ENCODE results near the gene IL31RA.

IL31RA gene

DNA sequence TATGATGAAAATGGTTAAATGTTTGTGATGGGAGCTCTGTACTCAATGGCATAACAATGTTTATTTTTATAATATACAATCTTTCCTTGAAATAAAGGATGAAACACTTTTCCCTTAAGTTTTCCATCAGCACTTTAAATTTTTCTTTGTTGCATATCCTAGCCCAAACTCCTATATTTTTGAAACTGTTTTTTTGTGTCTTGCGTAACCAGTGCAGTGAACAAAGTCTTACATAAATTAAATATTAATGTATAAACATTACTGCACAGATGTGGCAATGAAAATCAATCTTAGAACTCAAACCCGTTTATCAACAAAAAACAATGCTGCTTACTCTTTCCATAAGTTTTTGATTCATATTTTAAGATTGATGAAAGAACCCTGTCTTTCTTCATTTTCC lies 34.1 kb upstream of the IL31RA start (continued):
- TF ChIP-seq, protein P1, sequence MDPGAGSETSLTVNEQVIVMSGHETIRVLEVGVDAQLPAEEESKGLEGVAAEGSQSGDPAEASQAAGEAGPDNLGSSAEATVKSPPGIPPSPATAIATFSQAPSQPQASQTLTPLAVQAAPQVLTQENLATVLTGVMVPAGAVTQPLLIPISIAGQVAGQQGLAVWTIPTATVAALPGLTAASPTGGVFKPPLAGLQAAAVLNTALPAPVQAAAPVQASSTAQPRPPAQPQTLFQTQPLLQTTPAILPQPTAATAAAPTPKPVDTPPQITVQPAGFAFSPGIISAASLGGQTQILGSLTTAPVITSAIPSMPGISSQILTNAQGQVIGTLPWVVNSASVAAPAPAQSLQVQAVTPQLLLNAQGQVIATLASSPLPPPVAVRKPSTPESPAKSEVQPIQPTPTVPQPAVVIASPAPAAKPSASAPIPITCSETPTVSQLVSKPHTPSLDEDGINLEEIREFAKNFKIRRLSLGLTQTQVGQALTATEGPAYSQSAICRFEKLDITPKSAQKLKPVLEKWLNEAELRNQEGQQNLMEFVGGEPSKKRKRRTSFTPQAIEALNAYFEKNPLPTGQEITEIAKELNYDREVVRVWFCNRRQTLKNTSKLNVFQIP (CRISPR knock-in tag; IDR thresholded peaks at IDR 0.05; ENCODE audit: borderline replicate concordance, low read depth) = no peak
- TF ChIP-seq RARB (CRISPR knock-in tag; IDR thresholded peaks at IDR 0.05) = no peak
- TF ChIP-seq, protein P2, sequence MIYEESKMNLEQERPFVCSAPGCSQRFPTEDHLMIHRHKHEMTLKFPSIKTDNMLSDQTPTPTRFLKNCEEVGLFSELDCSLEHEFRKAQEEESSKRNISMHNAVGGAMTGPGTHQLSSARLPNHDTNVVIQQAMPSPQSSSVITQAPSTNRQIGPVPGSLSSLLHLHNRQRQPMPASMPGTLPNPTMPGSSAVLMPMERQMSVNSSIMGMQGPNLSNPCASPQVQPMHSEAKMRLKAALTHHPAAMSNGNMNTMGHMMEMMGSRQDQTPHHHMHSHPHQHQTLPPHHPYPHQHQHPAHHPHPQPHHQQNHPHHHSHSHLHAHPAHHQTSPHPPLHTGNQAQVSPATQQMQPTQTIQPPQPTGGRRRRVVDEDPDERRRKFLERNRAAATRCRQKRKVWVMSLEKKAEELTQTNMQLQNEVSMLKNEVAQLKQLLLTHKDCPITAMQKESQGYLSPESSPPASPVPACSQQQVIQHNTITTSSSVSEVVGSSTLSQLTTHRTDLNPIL (CRISPR knock-in tag; IDR thresholded peaks at IDR 0.05; ENCODE audit: low read depth) = no peak
- no peak for TF ChIP-seq CSDC2 (CRISPR knock-in tag; IDR thresholded peaks at IDR 0.05)

DNA sequence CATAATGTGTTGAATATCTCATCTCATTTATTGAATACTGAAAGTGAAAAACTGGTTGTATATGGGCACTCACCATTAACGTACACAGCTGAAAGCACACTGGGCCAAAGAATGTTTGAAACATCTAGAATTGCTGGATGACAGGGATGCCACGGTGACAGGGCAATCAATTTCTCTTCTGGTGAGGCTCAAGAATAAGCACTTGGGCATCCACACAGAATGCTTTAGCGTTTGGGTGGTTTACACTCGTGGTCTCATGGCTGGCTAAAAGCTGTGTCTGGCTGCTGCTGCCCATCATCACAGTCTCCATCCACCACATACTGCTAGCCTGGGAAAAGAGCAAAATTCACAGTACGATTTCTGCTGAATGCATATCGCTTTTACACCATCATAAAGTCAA lies 30.7 kb upstream of the IL31RA start:
- TF ChIP-seq, protein P3, sequence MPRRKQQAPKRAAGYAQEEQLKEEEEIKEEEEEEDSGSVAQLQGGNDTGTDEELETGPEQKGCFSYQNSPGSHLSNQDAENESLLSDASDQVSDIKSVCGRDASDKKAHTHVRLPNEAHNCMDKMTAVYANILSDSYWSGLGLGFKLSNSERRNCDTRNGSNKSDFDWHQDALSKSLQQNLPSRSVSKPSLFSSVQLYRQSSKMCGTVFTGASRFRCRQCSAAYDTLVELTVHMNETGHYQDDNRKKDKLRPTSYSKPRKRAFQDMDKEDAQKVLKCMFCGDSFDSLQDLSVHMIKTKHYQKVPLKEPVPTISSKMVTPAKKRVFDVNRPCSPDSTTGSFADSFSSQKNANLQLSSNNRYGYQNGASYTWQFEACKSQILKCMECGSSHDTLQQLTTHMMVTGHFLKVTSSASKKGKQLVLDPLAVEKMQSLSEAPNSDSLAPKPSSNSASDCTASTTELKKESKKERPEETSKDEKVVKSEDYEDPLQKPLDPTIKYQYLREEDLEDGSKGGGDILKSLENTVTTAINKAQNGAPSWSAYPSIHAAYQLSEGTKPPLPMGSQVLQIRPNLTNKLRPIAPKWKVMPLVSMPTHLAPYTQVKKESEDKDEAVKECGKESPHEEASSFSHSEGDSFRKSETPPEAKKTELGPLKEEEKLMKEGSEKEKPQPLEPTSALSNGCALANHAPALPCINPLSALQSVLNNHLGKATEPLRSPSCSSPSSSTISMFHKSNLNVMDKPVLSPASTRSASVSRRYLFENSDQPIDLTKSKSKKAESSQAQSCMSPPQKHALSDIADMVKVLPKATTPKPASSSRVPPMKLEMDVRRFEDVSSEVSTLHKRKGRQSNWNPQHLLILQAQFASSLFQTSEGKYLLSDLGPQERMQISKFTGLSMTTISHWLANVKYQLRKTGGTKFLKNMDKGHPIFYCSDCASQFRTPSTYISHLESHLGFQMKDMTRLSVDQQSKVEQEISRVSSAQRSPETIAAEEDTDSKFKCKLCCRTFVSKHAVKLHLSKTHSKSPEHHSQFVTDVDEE (CRISPR knock-in tag; IDR thresholded peaks at IDR 0.05) = no peak
- TF ChIP-seq BACH2 (CRISPR knock-in tag; IDR thresholded peaks at IDR 0.05; ENCODE audit: borderline replicate concordance) (no peak), ESRRG (CRISPR knock-in tag; IDR thresholded peaks at IDR 0.05) (no peak), OSR1 (CRISPR knock-in tag; IDR thresholded peaks at IDR 0.05) (no peak)
- TF ChIP-seq, protein P1 (CRISPR knock-in tag; IDR thresholded peaks at IDR 0.05; ENCODE audit: borderline replicate concordance, low read depth) = no peak
- peak; percentile 44 for ATAC-seq

DNA sequence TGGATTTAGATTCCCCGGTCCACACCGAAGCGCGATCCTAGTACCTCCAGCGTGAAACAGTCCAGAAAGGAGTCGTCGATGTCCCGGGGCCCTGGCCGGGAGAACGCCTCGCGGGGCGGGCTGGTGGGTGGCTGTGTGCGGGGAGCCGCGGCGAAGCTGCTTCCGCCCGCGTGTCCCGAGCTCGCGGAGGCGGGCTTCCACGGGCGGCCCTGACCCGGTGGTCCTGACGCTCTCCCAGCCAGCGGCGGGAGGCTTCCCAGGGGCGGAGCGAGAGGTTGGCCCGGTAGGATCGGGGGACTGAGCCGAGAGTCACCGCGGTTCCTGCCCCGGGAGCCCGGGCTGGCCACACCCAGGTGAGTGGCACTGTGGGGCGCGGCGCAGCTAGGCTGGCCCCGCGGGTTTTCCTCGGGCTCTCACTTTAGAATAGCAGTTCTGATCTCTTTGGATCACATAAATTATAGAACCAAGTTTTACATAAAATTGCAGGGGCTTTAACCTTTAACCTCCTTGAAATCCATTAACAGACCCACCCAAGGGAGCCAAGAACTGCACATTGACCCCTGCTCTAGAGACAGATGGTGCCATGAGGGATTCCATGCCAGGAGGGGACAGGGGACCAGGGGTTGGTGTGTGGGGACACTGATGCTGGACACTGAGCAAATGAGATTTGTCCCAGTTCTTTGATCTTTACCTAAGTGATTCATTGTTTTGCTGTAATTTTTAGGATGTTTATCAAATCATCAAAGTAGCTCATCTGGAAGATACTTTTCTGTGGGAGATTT lies 29.2 kb upstream of the IL31RA start:
- peak; percentile 69 for ATAC-seq
- no peak for TF ChIP-seq ESRRG (CRISPR knock-in tag; IDR thresholded peaks at IDR 0.05)
- TF ChIP-seq PPARA (CRISPR knock-in tag; IDR thresholded peaks at IDR 0.05; ENCODE audit: borderline replicate concordance) = no peak
- no peak for TF ChIP-seq SNAI2 (CRISPR knock-in tag; IDR thresholded peaks at IDR 0.05)
- no peak for TF ChIP-seq CSDC2 (CRISPR knock-in tag; IDR thresholded peaks at IDR 0.05)
- no peak for TF ChIP-seq ZC3H10 (CRISPR knock-in tag; IDR thresholded peaks at IDR 0.05)
- no peak for TF ChIP-seq ARNTL (CRISPR knock-in tag; IDR thresholded peaks at IDR 0.05; ENCODE audit: borderline replicate concordance, low read depth)
- TF ChIP-seq, protein P1 (CRISPR knock-in tag; IDR thresholded peaks at IDR 0.05; ENCODE audit: borderline replicate concordance, low read depth) = no peak
- TF ChIP-seq, protein P4, sequence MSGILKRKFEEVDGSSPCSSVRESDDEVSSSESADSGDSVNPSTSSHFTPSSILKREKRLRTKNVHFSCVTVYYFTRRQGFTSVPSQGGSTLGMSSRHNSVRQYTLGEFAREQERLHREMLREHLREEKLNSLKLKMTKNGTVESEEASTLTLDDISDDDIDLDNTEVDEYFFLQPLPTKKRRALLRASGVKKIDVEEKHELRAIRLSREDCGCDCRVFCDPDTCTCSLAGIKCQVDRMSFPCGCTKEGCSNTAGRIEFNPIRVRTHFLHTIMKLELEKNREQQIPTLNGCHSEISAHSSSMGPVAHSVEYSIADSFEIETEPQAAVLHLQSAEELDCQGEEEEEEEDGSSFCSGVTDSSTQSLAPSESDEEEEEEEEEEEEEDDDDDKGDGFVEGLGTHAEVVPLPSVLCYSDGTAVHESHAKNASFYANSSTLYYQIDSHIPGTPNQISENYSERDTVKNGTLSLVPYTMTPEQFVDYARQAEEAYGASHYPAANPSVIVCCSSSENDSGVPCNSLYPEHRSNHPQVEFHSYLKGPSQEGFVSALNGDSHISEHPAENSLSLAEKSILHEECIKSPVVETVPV (CRISPR knock-in tag; IDR thresholded peaks at IDR 0.05) = no peak
- no peak for TF ChIP-seq TOX (CRISPR knock-in tag; IDR thresholded peaks at IDR 0.05; ENCODE audit: borderline replicate concordance)
- TF ChIP-seq ZNF70 (CRISPR knock-in tag; IDR thresholded peaks at IDR 0.05) = no peak
- no peak for TF ChIP-seq ZFP30 (CRISPR knock-in tag; IDR thresholded peaks at IDR 0.05)
- no peak for TF ChIP-seq OSR1 (CRISPR knock-in tag; IDR thresholded peaks at IDR 0.05)
- no peak for TF ChIP-seq ISL1 (CRISPR knock-in tag; IDR thresholded peaks at IDR 0.05)
- no peak for TF ChIP-seq ZNF8 (CRISPR knock-in tag; IDR thresholded peaks at IDR 0.05)
- no peak for TF ChIP-seq TCF4 (CRISPR knock-in tag; IDR thresholded peaks at IDR 0.05; ENCODE audit: borderline replicate concordance)
